GM12864 (cell line): Measurements from ENCODE around the gene PDE11A.

ENCODE experiments used
- DNase-seq: peaks from one replicate; pipeline ENCODE4 v3.0.0-alpha.2; 2011; ENCODE audit warnings: low read depth
- H3K4me3 ChIP-seq: 2 replicates; pipeline ENCODE4 v1.5.1; 2011; ENCODE audit warnings: mild to moderate bottlenecking, low read depth, low read length, control low read depth
- TF ChIP-seq, protein P1 (sequence below): IDR thresholded peaks from 2 replicates; pipeline ENCODE4 v1.5.1; 2011; ENCODE audit warnings: low read depth, mild to moderate bottlenecking, moderate library complexity, low read length, control low read depth, inconsistent platforms; ENCODE audit errors: missing control alignments

Gene PDE11A

GRCh38 chr2:177669201-177669600, 403.4 kb downstream of the PDE11A start:
- no peak overlapping the region for H3K4me3 ChIP-seq
- TF ChIP-seq, protein P1, sequence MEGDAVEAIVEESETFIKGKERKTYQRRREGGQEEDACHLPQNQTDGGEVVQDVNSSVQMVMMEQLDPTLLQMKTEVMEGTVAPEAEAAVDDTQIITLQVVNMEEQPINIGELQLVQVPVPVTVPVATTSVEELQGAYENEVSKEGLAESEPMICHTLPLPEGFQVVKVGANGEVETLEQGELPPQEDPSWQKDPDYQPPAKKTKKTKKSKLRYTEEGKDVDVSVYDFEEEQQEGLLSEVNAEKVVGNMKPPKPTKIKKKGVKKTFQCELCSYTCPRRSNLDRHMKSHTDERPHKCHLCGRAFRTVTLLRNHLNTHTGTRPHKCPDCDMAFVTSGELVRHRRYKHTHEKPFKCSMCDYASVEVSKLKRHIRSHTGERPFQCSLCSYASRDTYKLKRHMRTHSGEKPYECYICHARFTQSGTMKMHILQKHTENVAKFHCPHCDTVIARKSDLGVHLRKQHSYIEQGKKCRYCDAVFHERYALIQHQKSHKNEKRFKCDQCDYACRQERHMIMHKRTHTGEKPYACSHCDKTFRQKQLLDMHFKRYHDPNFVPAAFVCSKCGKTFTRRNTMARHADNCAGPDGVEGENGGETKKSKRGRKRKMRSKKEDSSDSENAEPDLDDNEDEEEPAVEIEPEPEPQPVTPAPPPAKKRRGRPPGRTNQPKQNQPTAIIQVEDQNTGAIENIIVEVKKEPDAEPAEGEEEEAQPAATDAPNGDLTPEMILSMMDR = no peak
- no peak for DNase-seq

DNA sequence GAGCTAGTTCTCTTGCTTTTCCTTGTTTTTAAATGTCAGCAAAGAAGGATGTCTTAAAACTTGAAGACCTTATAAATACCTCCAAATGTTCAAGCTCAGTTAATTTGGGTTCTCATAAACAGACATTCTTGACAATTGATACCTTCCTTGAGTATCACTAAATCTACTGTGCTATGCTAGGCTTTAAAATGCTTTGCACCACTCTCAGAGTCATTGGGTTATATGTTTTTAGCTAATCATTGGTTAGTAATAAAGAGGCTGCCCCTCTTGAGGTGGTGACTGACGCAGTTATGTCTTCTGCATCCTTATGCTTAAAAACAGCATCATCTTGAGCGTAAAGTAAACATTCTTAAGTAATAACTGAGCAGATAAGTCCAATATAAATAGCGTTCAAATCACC, 404.0 kb downstream of the PDE11A start:
- no peak for DNase-seq
- H3K4me3 ChIP-seq = no peak overlapping the region
- TF ChIP-seq, protein P1 = no peak

DNA sequence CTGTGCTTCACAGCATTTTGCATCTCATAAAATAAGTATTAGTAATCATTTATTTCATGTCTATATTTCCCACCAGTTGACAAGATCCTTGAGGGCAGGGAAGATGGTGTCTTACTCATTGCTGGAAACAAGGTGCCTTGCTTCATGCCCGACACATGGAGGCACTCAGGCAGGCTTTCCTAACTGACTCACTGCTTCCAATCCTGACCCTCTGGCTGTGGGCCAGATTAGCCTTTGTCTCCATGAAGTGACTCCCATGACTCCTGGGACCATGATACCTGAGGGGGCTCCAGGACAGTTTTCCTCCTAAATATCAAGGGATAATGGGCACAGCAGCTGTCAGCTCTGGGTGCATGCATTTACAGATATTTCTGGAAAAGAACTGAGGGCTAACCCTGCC, 405.0 kb downstream of the PDE11A start:
- no peak for DNase-seq
- no peak overlapping the region for H3K4me3 ChIP-seq
- TF ChIP-seq, protein P1 = no peak

DNA sequence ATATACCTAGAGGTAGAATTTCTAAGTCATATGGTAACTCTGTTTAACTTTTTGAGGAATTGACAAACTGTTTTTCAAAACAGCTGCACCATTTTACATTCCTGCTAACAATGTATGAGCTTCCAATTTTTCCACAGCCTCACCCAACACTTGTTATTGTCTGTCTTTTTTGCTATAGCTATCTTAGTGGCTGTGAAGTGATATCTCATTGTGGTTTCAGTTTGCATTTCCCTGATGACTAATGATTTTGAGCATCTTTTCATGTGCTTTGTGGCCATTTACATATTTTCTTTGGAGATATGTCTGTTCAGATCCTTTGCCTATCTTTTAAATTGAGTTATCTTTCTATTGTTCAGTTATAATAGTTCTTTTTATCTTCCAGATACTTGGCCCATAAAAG, 406.2 kb downstream of the PDE11A start:
- TF ChIP-seq, protein P1 = no peak
- DNase-seq = no peak
- H3K4me3 ChIP-seq = no peak overlapping the region

DNA sequence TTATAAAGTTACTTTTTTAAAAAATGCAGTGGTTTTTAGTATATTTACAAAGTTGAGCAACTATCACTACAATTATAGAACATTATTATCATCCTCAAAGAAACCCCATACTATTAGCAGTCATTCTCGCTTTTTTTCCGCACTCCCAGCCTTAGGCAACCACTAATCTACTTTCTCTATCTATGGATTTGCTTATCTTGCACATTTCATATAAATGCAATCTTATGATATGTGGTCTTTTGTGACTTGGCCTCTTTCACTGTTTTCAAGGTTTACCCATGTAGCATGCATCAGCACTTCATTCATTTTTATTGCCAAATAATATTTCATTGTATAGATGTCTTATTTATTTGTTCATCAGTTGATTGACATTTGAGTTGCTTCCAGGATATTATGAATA, 406.6 kb downstream of the PDE11A start:
- DNase-seq = no peak
- TF ChIP-seq, protein P1 = no peak
- H3K4me3 ChIP-seq = no peak overlapping the region

GRCh38 chr2:177665328-177665727, 407.2 kb downstream of the PDE11A start:
- H3K4me3 ChIP-seq = no peak overlapping the region
- TF ChIP-seq, protein P1 = no peak
- no peak for DNase-seq

DNA sequence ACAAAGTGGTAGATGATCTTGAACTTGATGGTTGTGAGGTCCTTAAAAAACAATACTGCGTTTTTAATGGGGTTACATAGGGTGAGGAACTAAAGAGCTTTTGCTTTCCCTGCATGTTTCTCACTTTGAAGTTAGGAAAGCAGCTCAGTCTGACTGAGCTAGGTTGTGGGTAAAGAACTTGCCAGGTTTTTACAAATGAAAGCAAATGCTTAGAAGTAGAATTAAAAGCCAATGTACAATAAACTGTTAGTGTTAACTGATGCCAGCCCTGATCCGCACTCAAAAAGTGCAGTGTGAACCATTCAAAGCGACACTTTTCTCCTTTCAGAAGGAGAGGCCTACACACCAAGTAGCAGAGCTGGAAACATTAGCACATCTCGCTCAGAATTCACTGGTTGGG, 409.7 kb downstream of the PDE11A start:
- DNase-seq = no peak
- no peak overlapping the region for H3K4me3 ChIP-seq
- TF ChIP-seq, protein P1 = no peak
